Measurements from ENCODE around the gene RIPPLY2. TPM values are rescaled to one million over a fixed set of nuclear protein-coding genes. Genes with fewer than 3 reads are reported as not detected.

RIPPLY2 gene
- total RNA-seq, 4 donors from 2014 or later = 1.1 TPM; not detected in 3

- Histone ChIP-seq H3K36me3 (peaks cover 0 to 8% (median 0%) of the 10 kb centered on the region in 3 donors), H3K27me3 (peaks cover 0 to 11% (median 0%) of the 10 kb centered on the region in 4 donors), H3K9me3 (no peaks in the 10 kb centered on the region), H3K27ac (peak within 1 kb of the TSS; percentile 91 to 94 (median 92)), H3K4me3 (peak within 1 kb of the TSS; percentile 76 to 96 (median 90)), H3K4me1 (peaks cover 0 to 23% (median 17%) of the 10 kb centered on the region in 3 donors)
- 0 to 3% methylated on average over 24 to 44 of the region's 53 CpGs for WGBS, 2 donors
- TF ChIP-seq CTCF (IDR thresholded peaks at IDR 0.05) (peak in 4 of 6 experiments; percentile 36 to 45 (median 42)), POLR2A (IDR thresholded peaks at IDR 0.05) (peak in 3 of 4 donors; percentile 76 to 89 (median 88))
- intact Hi-C loops (cut with DNase I) = no loop called here
- peak; percentile 63 for DNase-seq
These were observed 6.5 kb downstream of the RIPPLY2 start, which contains the start of gene CYB5R4 for GRCh38 chr6:83859410-83860358. Gene CYB5R4 (plus strand): TSS chr6:83859689. CDS start chr6:83859783, 94 bp downstream.

GRCh38 chr6:83860359-83860755, 7.2 kb downstream of the RIPPLY2 start:
- 22 to 25% methylated on average over 7 of the region's 7 CpGs for WGBS, 2 donors

GRCh38 chr6:83860782-83861495, 7.8 kb downstream of the RIPPLY2 start:
- no peak for DNase-seq
- Histone ChIP-seq H3K4me1 (peaks cover 0 to 23% (median 17%) of the 10 kb centered on the region in 3 donors), H3K27me3 (no peaks in the 10 kb centered on the region), H3K27ac (no peak overlapping the region), H3K9me3 (no peaks in the 10 kb centered on the region), H3K36me3 (peaks cover 0 to 20% (median 6%) of the 10 kb centered on the region in 3 donors), H3K4me3 (peak overlapping the region in 3 of 4 donors; percentile 76 to 96 (median 88))
- intact Hi-C loops (cut with DNase I) = no loop called here
- whole genome bisulfite sequencing, 2 donors = 54 to 62% methylated on average over 8 of the region's 8 CpGs
- TF ChIP-seq CTCF (IDR thresholded peaks at IDR 0.05) (no peak), POLR2A (IDR thresholded peaks at IDR 0.05) (no peak)

More at GRCh38 chr6:83860359-83860755, 7.2 kb downstream of the RIPPLY2 start:
- Histone ChIP-seq H3K27ac (peak overlapping the region; percentile 91 to 94 (median 92)), H3K36me3 (peaks cover 0 to 14% (median under 1%) of the 10 kb centered on the region in 3 donors), H3K27me3 (peaks cover 0 to 5% (median 0%) of the 10 kb centered on the region in 4 donors), H3K9me3 (no peaks in the 10 kb centered on the region), H3K4me1 (peaks cover 0 to 23% (median 17%) of the 10 kb centered on the region in 3 donors), H3K4me3 (peak overlapping the region; percentile 76 to 96 (median 90))
- TF ChIP-seq POLR2A (IDR thresholded peaks at IDR 0.05) (no peak), CTCF (IDR thresholded peaks at IDR 0.05) (no peak)
- intact Hi-C loops (cut with DNase I) = no loop called here
- no peak for DNase-seq

- no peaks in the 10 kb centered on the region for H3K27me3 ChIP-seq
- peaks cover 0 to 23% (median 17%) of the 10 kb centered on the region in 3 donors for H3K4me1 ChIP-seq
- no peak overlapping the region for H3K27ac ChIP-seq
- no peak for DNase-seq
- H3K9me3 ChIP-seq = no peaks in the 10 kb centered on the region
- WGBS, 2 donors = 71 to 74% methylated on average over 4 of the region's 4 CpGs
- H3K4me3 ChIP-seq = no peak overlapping the region
- peaks cover 0 to 37% (median 10%) of the 10 kb centered on the region in 3 donors for H3K36me3 ChIP-seq
- intact Hi-C loops (cut with DNase I) = no loop called here
- TF ChIP-seq POLR2A (IDR thresholded peaks at IDR 0.05) (no peak), CTCF (IDR thresholded peaks at IDR 0.05) (no peak)
These were observed 9.8 kb downstream of the RIPPLY2 start for GRCh38 chr6:83862776-83863471.
